Activated B cell treated with CpG ODN at 0.5 μM for 24 hours (primary cell): ENCODE results near the gene NLRP6. TPM values are rescaled to one million over a fixed set of nuclear protein-coding genes. Genes with fewer than 3 reads are reported as not detected.

Experiments
- ATAC-seq: fragments of 200-7000 bp; cut with Tn5 transposase; one replicate; pipeline ENCODE4 v1.10.0; 2021; ENCODE audit warnings: low read depth, mild to moderate bottlenecking, moderate library complexity
- CTCF ChIA-PET: fragments of 350-600 bp; sonication (Branson Sonifier 250); formaldehyde crosslinking; loops from one replicate; lab custom pipeline; 2021; ENCODE audit warnings: antibody characterized with exemption; lab: Charles Lee
- POLR2A ChIA-PET: fragments of 350-600 bp; sonication (Branson Sonifier 250); formaldehyde crosslinking; loops from one replicate; lab custom pipeline; 2021; ENCODE audit warnings: antibody characterized with exemption; lab: Charles Lee
- DNase-seq: peaks from one replicate; pipeline ENCODE4 v3.0.0; 2022
- H3K27ac Mint-ChIP-seq: one replicate; pipeline ENCODE4 v1.8.0; 2020; ENCODE audit warnings: mixed read lengths
- H3K27me3 Mint-ChIP-seq: one replicate; pipeline ENCODE4 v1.8.0; 2021; ENCODE audit warnings: mixed read lengths
- H3K36me3 Mint-ChIP-seq: one replicate; pipeline ENCODE4 v1.8.0; 2021; ENCODE audit warnings: low read depth, mixed read lengths
- H3K4me1 Mint-ChIP-seq: one replicate; pipeline ENCODE4 v1.8.0; 2021; ENCODE audit warnings: mixed read lengths
- H3K4me3 Mint-ChIP-seq: one replicate; pipeline ENCODE4 v1.8.0; 2020; ENCODE audit warnings: mild to moderate bottlenecking, mixed read lengths
- H3K9me3 Mint-ChIP-seq: one replicate; pipeline ENCODE4 v1.8.0; 2020; ENCODE audit warnings: mixed read lengths
- intact Hi-C: fragments of 100-400 bp; cut with micrococcal nuclease; formaldehyde crosslinking; loops from one replicate; pipeline ENCODE4 v1.15.1; 2024
- total RNA-seq: library from RNA; stranded (reverse); gene quantifications from 2 replicates; pipeline ENCODE4 v1.2.3, GENCODE V29; 2022
- TF ChIP-seq, protein P1 (sequence below): fragments of 200-600 bp; IDR thresholded peaks from one replicate; pipeline ENCODE4 v1.8.0; 2022; ENCODE audit warnings: antibody characterized with exemption, mild to moderate bottlenecking

The NLRP6 gene
- total RNA-seq, 1 donor from 2014 or later, result 0.64 TPM

DNA sequence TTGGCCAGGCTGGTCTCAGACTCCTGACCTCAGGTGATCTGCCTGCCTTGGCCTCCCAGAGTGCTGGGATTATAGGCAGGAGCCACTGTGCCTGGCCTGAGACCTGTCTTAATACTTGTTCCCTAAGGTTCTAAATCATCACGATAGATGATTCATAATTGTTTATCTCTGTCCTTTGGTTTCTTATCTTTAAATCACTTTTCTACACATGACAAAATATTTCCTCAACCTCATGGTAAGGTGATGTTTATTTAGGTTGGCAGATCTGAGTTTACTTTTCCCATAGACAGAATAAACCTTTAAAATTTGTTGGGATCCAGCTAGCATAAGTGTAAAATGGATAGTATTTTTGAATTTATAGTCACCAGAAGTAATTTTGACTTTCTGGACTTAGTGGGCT is 37.9 kb upstream of the NLRP6 start:
- Mint-ChIP-seq H3K27ac (no peak overlapping the region), H3K36me3 (peaks cover 60% of the 10 kb centered on the region), H3K27me3 (no peaks in the 10 kb centered on the region), H3K9me3 (no peaks in the 10 kb centered on the region), H3K4me3 (no peak overlapping the region), H3K4me1 (peaks cover 36% of the 10 kb centered on the region)
- CTCF ChIA-PET, result interaction anchor here (0.7 kb wide), 1 partner anchor 11 kb away, joined by 3 read pairs; no protein-coding TSS in a partner anchor
- DNase-seq (no peak), ATAC-seq (no peak)
- intact Hi-C loops, result no loop called here
- POLR2A ChIA-PET, result no interaction called here
- TF ChIP-seq, protein P1, sequence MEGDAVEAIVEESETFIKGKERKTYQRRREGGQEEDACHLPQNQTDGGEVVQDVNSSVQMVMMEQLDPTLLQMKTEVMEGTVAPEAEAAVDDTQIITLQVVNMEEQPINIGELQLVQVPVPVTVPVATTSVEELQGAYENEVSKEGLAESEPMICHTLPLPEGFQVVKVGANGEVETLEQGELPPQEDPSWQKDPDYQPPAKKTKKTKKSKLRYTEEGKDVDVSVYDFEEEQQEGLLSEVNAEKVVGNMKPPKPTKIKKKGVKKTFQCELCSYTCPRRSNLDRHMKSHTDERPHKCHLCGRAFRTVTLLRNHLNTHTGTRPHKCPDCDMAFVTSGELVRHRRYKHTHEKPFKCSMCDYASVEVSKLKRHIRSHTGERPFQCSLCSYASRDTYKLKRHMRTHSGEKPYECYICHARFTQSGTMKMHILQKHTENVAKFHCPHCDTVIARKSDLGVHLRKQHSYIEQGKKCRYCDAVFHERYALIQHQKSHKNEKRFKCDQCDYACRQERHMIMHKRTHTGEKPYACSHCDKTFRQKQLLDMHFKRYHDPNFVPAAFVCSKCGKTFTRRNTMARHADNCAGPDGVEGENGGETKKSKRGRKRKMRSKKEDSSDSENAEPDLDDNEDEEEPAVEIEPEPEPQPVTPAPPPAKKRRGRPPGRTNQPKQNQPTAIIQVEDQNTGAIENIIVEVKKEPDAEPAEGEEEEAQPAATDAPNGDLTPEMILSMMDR, result no peak

DNA sequence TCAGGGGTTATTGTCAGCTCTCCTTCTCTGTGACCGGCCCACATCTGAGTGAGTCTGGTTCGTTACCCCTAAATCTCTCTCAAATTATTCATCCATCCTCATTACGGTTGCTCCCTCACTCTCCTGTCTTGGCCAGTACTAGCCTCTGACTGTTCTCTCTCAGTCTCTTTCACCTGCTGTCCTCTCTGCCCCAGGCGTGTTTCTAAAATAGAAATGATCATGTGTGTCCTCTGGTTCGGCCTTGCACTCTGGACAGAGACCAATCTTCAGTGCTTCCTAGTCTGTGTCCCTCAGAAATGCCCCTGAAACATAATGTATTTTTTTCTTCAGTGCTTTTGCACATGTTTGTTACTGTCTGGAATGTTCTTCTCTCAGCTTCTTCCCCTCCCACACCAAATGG is 36.6 kb upstream of the NLRP6 start:
- no peak overlapping the region for H3K4me3 Mint-ChIP-seq
- DNase-seq, result no peak
- no peaks in the 10 kb centered on the region for H3K9me3 Mint-ChIP-seq
- ChIA-PET POLR2A (interaction anchor here (1.1 kb wide), 1 partner anchor 38 kb away, joined by 3 read pairs; no protein-coding TSS in a partner anchor), CTCF (interaction anchor here (1.1 to 1.4 kb wide), 2 partner anchors 9 to 10 kb away, joined by 3 to 5 read pairs; no protein-coding TSS in a partner anchor)
- H3K27me3 Mint-ChIP-seq, result no peaks in the 10 kb centered on the region
- H3K4me1 Mint-ChIP-seq, result peaks cover 30% of the 10 kb centered on the region
- peaks cover 69% of the 10 kb centered on the region for H3K36me3 Mint-ChIP-seq
- TF ChIP-seq, protein P1, result no peak
- ATAC-seq, result no peak
- no peak overlapping the region for H3K27ac Mint-ChIP-seq
- intact Hi-C loops, result no loop called here

DNA sequence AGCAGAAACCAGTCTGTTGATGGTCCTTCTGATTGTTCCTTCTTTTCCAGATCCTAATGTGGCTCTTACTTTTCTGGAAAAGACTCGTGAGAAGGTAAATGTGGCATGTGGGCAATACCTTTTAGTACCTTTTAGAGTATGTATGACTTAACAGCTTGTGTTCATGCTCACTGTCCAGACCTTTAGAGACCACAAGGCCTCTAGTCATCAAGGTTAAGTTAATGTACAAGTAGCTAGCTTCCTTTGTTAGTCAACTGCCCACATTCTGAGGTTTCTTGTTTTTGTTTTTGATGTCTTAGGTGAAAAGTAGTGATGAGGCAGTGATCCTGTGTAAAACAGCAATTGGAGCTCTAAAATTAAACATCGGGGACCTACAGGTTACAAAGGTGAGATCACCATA is 33.8 kb upstream of the NLRP6 start:
- no peak overlapping the region for H3K27ac Mint-ChIP-seq
- H3K4me3 Mint-ChIP-seq, result no peak overlapping the region
- CTCF ChIA-PET, result no interaction called here
- peaks cover 92% of the 10 kb centered on the region for H3K36me3 Mint-ChIP-seq
- no peaks in the 10 kb centered on the region for H3K9me3 Mint-ChIP-seq
- POLR2A ChIA-PET, result no interaction called here
- no peaks in the 10 kb centered on the region for H3K27me3 Mint-ChIP-seq
- intact Hi-C loops, result no loop called here
- ATAC-seq, result no peak
- TF ChIP-seq, protein P1, result no peak
- H3K4me1 Mint-ChIP-seq, result peaks cover 11% of the 10 kb centered on the region
- no peak for DNase-seq

DNA sequence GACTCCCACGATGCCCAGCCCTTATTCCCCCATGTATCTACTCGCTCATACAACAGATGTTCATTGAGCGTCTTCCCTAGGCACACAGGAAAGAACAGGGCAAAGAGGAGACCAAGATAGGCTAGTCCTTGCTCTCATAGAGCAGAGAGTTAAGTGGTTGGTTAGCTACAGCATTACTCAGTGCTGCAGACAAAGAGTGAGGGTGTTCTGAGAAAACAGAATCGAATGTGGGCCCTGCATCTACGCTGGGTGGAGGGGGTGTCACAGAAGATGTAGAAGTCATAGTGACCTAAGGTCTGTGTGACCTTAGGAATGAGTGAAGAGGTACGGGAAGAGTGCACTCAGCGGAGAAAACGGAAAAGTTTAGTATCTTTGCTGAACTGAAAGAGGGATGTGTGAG is 29.1 kb upstream of the NLRP6 start:
- Mint-ChIP-seq H3K4me1 (peaks cover 2% of the 10 kb centered on the region), H3K36me3 (peaks cover 92% of the 10 kb centered on the region), H3K4me3 (no peak overlapping the region), H3K27me3 (no peaks in the 10 kb centered on the region), H3K9me3 (no peaks in the 10 kb centered on the region), H3K27ac (no peak overlapping the region)
- intact Hi-C loops, result no loop called here
- no peak for DNase-seq
- ChIA-PET CTCF (interaction anchor here (2.5 kb wide), 1 partner anchor 12 kb away, joined by 11 read pairs; no protein-coding TSS in a partner anchor), POLR2A (interaction anchor here (0.6 to 1.1 kb wide), 4 partner anchors 9 to 106 kb away, joined by 3 read pairs; no protein-coding TSS in a partner anchor)
- TF ChIP-seq, protein P1, result no peak
- ATAC-seq, result no peak

DNA sequence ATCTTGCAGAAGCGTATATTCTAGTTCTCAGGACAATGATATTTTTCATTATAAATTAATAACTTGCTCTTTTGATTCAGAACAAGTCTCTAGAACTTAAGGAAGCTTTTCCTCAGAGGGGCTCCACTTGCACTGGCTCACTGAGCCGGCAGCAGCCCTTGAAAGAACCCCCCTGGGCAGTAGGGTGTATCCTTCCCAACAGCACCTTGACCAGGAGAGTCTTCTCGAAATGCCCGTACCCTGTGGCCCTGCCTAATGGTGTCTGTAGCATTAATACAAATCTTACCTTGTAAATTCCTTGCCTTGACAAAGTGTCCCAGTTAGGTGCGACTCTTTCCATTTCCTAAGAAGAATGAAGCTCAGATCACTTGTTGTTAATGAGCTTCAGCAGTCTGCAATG is 27.9 kb upstream of the NLRP6 start:
- Mint-ChIP-seq H3K9me3 (no peaks in the 10 kb centered on the region), H3K4me3 (no peak overlapping the region), H3K4me1 (peaks cover 2% of the 10 kb centered on the region), H3K27me3 (no peaks in the 10 kb centered on the region), H3K36me3 (peaks cover 83% of the 10 kb centered on the region), H3K27ac (peak overlapping the region; percentile 36)
- TF ChIP-seq, protein P1, result no peak
- intact Hi-C loops, result loop anchor here (1.0 to 5.0 kb wide), 3 partner anchors 19 to 197 kb away; no protein-coding TSS in a partner anchor
- no peak for ATAC-seq
- DNase-seq, result no peak
- POLR2A ChIA-PET, result interaction anchor here (0.6 to 4.8 kb wide), 9 partner anchors 13 to 165 kb away, joined by 3 to 35 read pairs (median 6); partner anchors contain the start of genes BET1L, IFITM2, PGGHG and RIC8A
- CTCF ChIA-PET, result interaction anchor here (0.6 to 4.1 kb wide), 29 partner anchors 8 to 212 kb away, joined by 3 to 28 read pairs (median 6); partner anchors contain the start of genes BET1L, PGGHG, PSMD13 and RIC8A
